B cell (primary cell): ENCODE measurements around the gene SPATA24.

Experiments
- EZH2 ChIP-seq: IDR thresholded peaks from 2 replicates; pipeline ENCODE4 v1.6.1; 2012; ENCODE audit warnings: borderline replicate concordance, low read depth, mild to moderate bottlenecking, moderate library complexity, low read length; ENCODE audit not compliant: insufficient read depth, poor library complexity, severe bottlenecking
- TF ChIP-seq, protein P1 (sequence below): fragments of 200-600 bp; IDR thresholded peaks from one replicate; pipeline ENCODE4 v1.8.0; 2022; ENCODE audit warnings: antibody characterized with exemption, mild to moderate bottlenecking

DNA sequence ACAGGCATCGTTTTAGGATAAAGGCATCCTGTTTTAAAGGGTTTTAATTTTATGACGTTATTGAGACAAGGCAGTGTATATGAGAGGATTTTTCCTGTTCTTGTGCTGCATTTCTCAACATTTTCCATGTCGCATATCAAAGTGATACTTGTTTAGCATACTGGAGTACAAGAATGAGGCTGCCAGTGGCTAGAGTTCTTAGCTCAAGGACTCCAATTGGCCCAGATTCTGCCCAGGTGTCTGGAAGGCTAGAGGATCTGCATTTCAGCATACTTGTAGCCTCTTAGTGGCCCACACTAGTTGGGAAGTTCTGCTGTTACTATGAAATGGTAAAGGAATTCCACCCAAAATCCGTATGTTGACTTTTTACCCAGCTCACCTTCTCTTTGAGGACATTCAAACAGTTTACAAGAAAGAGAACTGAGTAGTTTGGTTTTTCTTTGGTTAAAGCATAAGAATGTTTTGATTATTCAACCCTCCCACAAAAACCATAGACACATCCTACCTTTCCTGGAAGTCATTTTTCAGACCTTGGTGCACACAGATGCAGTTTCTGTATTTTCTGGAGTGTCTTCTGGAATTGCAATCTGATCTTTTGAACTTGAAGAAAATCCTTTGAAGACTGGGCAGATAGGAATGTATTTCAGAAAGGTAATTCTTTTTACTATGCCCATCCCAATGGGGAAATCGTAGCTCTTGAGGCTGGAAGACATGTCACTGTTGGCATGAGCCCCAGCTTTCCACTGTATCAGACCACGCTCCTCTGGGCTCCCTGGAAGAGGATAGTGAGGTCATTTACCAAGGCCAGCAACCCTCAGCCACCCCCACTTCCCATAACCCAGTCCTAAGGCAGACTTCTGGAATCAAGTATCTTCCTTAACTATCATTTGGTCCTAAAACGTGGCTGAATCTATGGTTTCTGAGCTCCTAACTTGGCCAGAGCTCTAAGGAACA, 32.1 kb downstream of the SPATA24 start:
- TF ChIP-seq EZH2, result no peak
- TF ChIP-seq, protein P1, sequence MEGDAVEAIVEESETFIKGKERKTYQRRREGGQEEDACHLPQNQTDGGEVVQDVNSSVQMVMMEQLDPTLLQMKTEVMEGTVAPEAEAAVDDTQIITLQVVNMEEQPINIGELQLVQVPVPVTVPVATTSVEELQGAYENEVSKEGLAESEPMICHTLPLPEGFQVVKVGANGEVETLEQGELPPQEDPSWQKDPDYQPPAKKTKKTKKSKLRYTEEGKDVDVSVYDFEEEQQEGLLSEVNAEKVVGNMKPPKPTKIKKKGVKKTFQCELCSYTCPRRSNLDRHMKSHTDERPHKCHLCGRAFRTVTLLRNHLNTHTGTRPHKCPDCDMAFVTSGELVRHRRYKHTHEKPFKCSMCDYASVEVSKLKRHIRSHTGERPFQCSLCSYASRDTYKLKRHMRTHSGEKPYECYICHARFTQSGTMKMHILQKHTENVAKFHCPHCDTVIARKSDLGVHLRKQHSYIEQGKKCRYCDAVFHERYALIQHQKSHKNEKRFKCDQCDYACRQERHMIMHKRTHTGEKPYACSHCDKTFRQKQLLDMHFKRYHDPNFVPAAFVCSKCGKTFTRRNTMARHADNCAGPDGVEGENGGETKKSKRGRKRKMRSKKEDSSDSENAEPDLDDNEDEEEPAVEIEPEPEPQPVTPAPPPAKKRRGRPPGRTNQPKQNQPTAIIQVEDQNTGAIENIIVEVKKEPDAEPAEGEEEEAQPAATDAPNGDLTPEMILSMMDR, result no peak
